H7 (cell line): ENCODE data around the gene LINS1. TPM values are rescaled to one million over a fixed set of nuclear protein-coding genes. Genes with fewer than 3 reads are reported as not detected.

ENCODE experiments used
- DNase-seq: peaks from one replicate; pipeline ENCODE4 v3.0.0; 2012
- H3K27me3 ChIP-seq: 2 replicates; pipeline ENCODE4 v1.6.0; 2011; ENCODE audit warnings: mild to moderate bottlenecking, low read length; ENCODE audit not compliant: control insufficient read depth, insufficient read depth
- H3K36me3 ChIP-seq: replicated peaks from 2 replicates; pipeline ENCODE4 v1.5.1; 2011; ENCODE audit warnings: low read length; ENCODE audit not compliant: control insufficient read depth, insufficient read depth
- H3K4me3 ChIP-seq: 2 replicates; pipeline ENCODE4 v1.5.1; 2011; ENCODE audit warnings: low read depth, mild to moderate bottlenecking, control low read depth, low read length, moderate library complexity; ENCODE audit not compliant: insufficient read depth
- total RNA-seq: library from RNA; depleted of rRNA; stranded (reverse); fragments of >200 nt; shearing (Covaris generic); gene quantifications from 2 replicates; pipeline ENCODE4 v1.2.3, GENCODE V29; 2014

Gene LINS1
- total RNA-seq, 1 experiment from 2014 or later = 9.5 TPM

DNA sequence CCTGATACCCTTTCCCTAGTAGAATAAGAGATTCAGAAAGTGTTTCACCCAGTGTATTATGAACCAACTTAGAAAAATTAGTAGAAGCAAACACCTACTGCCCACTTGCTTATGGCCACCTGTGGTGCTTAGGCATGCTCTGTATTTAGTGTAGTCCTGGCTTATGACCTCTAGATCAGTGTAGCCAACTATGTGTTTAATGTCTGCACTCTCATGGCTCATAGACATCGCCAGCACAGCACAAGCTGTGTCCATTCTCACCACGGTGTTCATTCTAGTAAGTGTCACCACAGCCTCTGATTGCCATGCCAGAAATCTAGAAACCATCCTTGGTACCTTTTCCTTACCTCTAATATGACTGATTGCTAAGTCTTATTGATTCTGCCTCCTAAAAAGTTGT, 14.7 kb upstream of the LINS1 start:
- peaks cover 1% of the 10 kb centered on the region; the same call in 1 of the 2 replicates for H3K36me3 ChIP-seq
- DNase-seq = no peak
- H3K4me3 ChIP-seq = no peak overlapping the region
- H3K27me3 ChIP-seq = no peaks in the 10 kb centered on the region

DNA sequence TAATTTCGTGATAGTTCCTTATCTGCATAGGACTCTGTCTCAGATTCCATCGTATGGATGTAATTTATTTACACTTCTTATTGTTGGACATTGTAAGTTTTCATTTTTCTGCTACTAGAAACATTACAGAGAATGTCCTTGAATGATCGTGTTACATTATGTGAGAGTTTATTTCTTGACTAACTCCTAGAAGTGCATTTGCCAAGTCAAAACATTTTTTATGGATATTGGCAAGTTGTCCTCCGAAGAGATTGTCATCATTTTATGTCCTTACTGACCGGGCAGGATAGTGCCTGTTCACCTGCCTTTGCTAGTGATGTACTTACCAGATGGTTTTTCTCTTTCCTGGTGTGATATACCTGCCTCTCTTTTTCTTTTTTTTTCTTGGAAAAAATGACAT, 13.8 kb upstream of the LINS1 start:
- Histone ChIP-seq H3K36me3 (peaks cover 2% of the 10 kb centered on the region), H3K27me3 (no peaks in the 10 kb centered on the region), H3K4me3 (no peak overlapping the region)
- DNase-seq = no peak

DNA sequence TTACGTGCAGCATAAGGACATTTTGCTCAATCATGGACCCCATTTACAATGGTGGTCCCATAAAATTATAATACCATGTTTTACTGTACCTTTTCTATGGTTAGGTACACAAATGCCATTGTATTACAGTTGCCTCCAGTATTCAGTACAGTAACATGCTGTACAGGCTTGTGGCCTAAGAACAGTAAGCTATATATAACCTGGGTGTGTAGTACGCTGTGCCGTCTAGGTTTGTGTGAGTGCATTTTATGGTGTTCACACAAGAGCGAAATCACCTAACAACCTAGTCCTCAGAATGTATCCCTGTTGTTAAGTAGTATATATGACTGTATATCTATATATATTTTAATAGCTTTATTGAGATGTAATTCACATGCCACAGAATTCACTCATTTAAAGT, 12.9 kb upstream of the LINS1 start:
- H3K27me3 ChIP-seq = no peaks in the 10 kb centered on the region

DNA sequence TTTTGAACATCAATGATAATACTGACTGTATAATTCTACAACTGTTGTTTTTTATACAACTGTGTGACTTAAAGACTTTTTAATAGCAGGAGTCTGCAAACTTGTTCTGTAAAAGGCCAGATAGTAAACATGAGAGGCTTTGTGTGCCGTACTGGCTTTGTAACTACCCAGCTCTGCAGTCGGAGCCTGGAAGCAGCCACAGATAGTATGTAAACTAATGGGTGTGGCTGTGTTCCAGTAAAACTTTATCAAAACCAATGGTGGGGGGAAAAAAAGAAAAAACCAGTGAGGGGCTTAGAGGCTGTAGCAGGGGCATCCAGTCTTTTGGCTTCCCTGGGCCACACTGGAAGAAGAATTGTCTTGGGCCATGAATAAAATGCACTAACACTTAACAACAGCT, 12.4 kb upstream of the LINS1 start:
- H3K36me3 ChIP-seq = peaks cover 4% of the 10 kb centered on the region
- DNase-seq = no peak
- no peaks in the 10 kb centered on the region for H3K27me3 ChIP-seq
- no peak overlapping the region for H3K4me3 ChIP-seq

More for the DNA sequence above, 12.9 kb upstream of the LINS1 start:
- no peak overlapping the region for H3K4me3 ChIP-seq
- no peak for DNase-seq
- peaks cover 4% of the 10 kb centered on the region for H3K36me3 ChIP-seq

DNA sequence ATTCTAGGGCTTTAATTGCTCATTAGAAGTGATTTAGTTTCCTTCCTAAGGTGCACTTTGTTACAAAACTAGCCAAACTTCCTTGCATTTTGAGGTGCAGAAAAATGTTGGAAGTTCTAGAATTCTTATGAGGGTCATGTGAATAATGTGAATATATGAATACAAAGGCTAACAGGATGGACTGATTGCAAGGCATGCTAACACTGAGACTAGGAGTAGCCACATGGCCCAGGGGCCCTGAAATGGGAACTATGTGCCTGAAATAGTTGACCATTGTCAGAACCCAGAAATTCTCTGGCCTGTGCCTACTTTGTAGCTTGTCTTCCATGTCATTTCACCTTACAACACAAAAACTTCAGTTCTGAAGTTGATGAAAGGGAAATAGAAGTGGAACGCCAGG, 11.2 kb upstream of the LINS1 start:
- Histone ChIP-seq H3K27me3 (no peaks in the 10 kb centered on the region), H3K4me3 (no peak overlapping the region), H3K36me3 (peaks cover 4% of the 10 kb centered on the region)
- no peak for DNase-seq

DNA sequence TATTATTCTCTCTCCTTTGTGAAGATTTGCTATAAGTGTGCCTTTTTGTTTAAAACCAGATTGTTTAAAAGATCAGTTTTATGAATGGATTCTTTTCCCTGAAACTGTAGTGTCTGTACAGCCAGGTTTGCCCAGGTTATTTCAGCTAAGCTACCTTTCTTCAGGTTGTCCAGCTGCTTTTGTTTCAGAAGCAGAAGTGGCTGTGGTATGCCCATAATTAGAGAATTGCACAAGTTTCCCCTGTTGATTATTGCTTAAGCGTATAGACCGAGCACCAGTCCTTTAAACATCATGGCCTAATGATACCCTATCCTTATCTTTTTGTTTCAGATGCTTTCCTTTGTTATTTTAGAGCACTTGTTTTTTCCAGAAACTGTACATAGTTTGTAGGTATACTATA, 10.6 kb upstream of the LINS1 start:
- Histone ChIP-seq H3K27me3 (no peaks in the 10 kb centered on the region), H3K4me3 (no peak overlapping the region), H3K36me3 (peaks cover 4% of the 10 kb centered on the region)
- DNase-seq = no peak

DNA sequence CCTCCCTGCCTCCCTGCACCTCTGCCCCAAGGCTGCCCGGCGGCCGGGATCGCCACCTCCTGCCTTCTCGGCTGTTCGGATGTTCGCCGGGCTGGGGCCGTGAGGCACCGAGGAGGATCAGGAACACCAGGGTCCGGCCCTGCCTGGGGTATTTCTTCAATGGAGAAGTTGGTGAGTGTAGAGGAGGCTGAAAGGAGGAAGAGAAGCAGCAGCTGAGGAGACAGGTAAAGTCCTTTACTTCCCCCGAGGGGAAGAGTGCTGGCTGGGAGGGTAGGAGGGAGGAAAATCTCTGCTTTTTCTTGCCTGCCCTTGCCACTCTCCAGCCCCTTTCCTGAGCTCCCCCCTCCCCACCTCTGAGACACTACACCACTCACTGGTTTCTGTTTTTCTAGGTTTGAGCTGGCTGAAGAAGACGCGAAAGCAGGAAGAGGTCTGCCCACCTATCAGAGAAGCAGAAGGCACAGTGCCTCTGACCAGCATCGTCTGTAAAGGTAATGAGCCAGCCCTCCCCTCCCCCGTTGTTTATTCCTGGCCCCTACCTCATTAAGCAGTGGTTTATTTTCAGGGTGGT, 924 bp upstream of the LINS1 start:
- peak; percentile 39 for DNase-seq
- H3K27me3 ChIP-seq = no peaks in the 10 kb centered on the region
- peak overlapping the region; percentile 86 for H3K4me3 ChIP-seq
- H3K36me3 ChIP-seq = no peaks in the 10 kb centered on the region

DNA sequence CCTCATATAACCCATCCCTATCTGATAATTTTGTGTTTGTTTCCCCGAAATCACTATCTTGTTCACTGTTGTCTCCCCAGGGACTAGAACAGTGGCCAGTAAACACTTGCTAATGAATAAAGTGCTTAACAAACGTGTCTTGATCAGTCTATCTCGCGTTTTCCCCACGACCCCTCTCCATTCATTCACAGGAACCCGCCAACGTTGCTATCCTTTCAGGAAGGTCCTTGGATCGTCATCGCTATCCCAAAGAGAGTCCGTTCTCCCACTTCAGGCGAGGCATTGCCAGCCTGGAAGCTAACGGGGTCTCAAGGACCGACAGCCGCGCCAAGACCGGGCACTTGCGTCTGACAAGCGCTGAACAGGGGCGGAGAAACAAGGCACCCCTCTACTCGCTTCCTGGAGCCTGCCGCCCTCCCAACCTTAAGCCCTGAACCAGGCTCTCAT, 344 bp downstream of the LINS1 start:
- Histone ChIP-seq H3K36me3 (no peaks in the 10 kb centered on the region), H3K27me3 (no peaks in the 10 kb centered on the region), H3K4me3 (peak overlapping the region; percentile 90)
- no peak for DNase-seq

DNA sequence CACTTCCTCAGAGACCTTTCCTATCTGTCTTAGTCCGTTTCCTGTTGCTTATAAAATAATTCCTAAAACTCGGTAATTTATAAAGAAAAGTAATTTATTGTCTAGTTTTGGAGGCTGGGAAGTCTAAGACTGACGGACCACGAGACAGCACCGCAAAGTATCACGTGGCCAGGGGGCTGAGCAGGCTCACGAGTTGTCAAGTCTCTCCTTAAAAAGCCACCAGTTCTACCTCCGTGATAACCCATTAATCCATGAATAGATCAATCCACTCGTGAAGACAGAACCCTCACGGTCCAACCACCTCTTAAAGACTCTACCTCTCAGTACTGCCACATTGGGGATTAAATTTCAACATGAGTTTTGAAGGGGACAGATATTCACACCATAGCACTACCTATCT, 821 bp downstream of the LINS1 start:
- H3K4me3 ChIP-seq = peak overlapping the region; percentile 90
- DNase-seq = no peak
- no peaks in the 10 kb centered on the region for H3K36me3 ChIP-seq
- H3K27me3 ChIP-seq = no peaks in the 10 kb centered on the region

DNA sequence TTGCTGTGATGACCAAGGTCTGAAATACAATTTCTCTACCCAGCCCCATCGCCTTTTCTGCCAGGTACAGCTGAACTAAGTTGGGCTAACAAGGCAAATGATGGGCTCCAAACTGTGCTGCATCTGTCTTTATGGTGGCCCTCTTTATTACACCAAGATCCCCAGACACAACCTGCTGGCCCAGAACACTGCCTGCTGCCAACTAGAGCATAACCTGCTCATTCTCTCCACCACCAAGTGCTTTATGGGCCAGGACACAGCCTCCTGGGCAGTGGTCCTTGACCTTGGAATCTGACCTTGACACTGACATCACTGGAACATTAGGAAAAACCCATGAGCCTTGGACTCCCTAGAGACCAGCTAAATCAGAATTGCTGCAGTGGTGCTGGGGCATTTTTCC, 3.3 kb downstream of the LINS1 start:
- H3K4me3 ChIP-seq = no peak overlapping the region
- DNase-seq = no peak
- H3K36me3 ChIP-seq = no peaks in the 10 kb centered on the region
- no peaks in the 10 kb centered on the region for H3K27me3 ChIP-seq

DNA sequence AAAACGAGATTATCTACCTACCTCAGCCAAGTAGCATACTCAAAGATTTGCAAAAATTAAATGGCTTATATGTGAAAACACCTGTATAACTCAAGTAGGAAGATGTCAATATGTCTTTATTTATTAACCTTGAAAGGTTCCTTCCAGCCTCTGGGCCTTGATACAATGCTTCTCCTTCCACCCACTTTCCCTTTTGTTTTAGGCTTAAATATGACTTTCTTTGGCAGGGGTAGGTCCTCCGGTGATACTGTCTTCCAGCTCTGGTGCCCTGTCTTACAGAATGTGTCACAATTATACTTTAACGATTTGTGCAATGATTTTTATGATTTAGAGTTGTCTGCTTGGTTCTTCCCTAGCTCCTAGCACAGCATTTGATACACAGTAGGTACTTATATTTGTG, 4.1 kb downstream of the LINS1 start:
- Histone ChIP-seq H3K4me3 (no peak overlapping the region), H3K36me3 (no peaks in the 10 kb centered on the region), H3K27me3 (no peaks in the 10 kb centered on the region)
- DNase-seq = no peak

DNA sequence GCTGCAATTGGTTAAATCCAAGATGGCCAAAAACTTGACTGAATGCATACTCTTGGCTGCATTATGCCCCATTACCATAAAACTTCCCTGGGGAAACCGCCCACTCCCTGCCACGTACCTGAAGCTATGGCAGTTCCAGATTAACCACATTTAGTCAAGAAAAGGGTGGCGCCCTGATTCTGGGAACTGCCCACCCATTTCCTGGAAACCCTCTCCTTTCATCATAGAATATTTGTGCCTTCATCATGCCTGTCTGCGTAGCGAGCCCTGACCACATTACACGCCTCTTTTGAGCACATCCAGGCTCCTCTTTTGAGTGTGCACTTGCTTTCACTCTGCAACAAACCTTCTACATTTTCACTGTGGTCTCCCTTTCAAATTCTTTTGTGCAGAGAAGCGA, 5.2 kb downstream of the LINS1 start:
- Histone ChIP-seq H3K36me3 (no peaks in the 10 kb centered on the region), H3K4me3 (no peak overlapping the region), H3K27me3 (no peaks in the 10 kb centered on the region)
- DNase-seq = no peak

DNA sequence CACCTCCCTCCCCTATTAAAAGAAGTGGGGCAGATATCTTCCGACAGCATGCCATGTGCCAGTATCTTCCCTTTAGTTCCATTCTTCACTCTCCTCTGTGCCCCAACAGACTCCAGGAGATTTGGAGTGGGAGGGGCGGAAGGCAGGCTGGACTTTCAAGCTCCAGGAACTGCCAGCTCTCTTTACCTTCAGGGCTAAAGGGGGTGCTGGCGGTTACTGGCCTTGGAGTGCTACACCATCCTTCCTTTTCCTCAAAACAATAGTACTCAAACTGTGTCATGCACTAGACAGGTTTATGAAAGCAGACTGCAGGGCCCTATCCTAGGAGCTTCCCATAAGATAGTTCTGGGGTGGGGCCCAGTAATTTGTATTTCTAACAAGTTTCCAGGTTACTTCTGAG, 6.0 kb downstream of the LINS1 start:
- Histone ChIP-seq H3K4me3 (no peak overlapping the region), H3K27me3 (no peaks in the 10 kb centered on the region), H3K36me3 (no peaks in the 10 kb centered on the region)
- DNase-seq = no peak

DNA sequence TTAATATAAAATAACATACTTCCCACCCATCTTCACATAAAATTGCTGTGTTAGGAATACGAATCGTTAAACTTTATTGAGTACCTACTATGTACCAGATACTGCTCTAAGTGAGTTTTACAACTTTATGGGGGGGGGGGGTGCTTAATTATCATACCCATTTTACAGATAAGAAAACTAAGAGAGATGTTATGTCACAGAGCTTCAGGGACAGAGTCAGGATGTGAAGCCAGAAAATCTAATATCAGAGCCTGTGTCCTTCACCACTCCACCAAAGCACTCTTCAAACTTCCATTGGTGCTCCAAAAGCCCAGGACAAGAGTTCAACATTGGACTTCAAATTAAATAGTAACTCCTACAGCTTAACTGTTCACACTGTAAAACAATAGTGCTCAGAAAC, 8.6 kb downstream of the LINS1 start:
- DNase-seq = no peak
- no peak overlapping the region for H3K4me3 ChIP-seq
- no peaks in the 10 kb centered on the region for H3K36me3 ChIP-seq
- no peaks in the 10 kb centered on the region for H3K27me3 ChIP-seq

DNA sequence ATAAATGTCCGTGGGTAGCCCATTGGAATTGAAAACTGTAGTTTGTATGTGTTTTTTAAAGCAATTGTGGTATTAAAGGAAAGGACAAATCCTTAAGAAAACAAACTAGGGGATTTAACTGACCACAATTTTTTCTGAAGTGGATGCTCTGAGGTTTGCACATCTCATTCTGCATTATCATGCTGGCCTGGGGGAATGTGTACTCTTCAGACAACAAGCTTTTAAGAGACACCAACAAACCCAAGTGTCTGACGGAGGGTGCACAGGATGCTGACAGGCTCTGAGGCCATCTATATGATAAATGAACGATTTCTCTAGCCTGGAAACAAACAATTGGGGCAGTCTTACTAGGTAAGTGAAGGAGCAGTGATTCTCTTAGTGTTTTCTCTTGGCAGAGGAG, 9.1 kb downstream of the LINS1 start:
- DNase-seq = no peak
- no peaks in the 10 kb centered on the region for H3K27me3 ChIP-seq
- no peaks in the 10 kb centered on the region for H3K36me3 ChIP-seq
- no peak overlapping the region for H3K4me3 ChIP-seq

DNA sequence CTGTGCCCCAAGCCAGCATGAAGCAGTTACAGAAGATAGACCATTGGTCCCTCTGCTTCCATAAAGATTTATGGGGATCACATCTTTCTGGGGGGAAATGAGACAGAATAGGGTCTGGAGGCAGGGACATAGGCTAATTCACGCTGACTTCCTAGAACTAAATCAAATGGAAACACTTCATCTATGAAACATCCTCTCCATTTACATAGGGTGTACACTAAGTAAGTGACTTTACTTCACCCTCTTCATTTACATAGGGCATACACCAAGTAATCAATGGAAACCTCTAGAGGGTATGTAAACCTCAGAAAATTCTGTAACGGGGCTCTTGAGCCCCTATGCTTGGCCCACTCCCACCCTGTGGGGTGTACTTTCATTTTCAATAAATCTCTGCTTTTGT, 10.1 kb downstream of the LINS1 start:
- DNase-seq = no peak
- no peaks in the 10 kb centered on the region for H3K36me3 ChIP-seq
- no peaks in the 10 kb centered on the region for H3K27me3 ChIP-seq
- H3K4me3 ChIP-seq = no peak overlapping the region
